Muscle of leg (tissue), 11 donors: ENCODE measurements around the gene FHIT. TPM values are rescaled to one million over a fixed set of nuclear protein-coding genes. Genes with fewer than 3 reads are reported as not detected.

Experiments used
- DNase-seq: peaks from one replicate; pipeline ENCODE4 v3.0.0; 2013
- H3K27ac ChIP-seq: one replicate; pipeline ENCODE4 v1.5.1; 2013; ENCODE audit warnings: mild to moderate bottlenecking, low read length, control low read depth
- H3K27me3 ChIP-seq: one replicate; pipeline ENCODE4 v1.6.1; 2013; ENCODE audit warnings: low read length; ENCODE audit not compliant: control insufficient read depth, insufficient read depth
- H3K36me3 ChIP-seq: one replicate; pipeline ENCODE4 v1.6.1; 2013; ENCODE audit warnings: low read length; ENCODE audit not compliant: control insufficient read depth, insufficient read depth
- H3K4me1 ChIP-seq: one replicate; pipeline ENCODE4 v1.6.1; 2013; ENCODE audit warnings: low read length; ENCODE audit not compliant: control insufficient read depth, insufficient read depth
- H3K4me3 ChIP-seq: one replicate; pipeline ENCODE4 v1.5.1; 2013; ENCODE audit warnings: low read length, control low read depth
- H3K9me3 ChIP-seq: replicated peaks from 2 replicates; pipeline ENCODE4 v1.6.1; 2013; ENCODE audit warnings: low read depth, low read length; ENCODE audit not compliant: control insufficient read depth
- WGBS: methylation state at CpG from one replicate; pipeline ENCODE4 v1.1.5; 2013; ENCODE audit warnings: missing lambda C conversion rate; ENCODE audit not compliant: insufficient coverage; 5-methylcytosine and 5-hydroxymethylcytosine counted together
- polyA plus RNA-seq, 8 donors: library from polyadenylated mRNA; unstranded; fragments of 120-200 nt; gene quantifications; one replicate each; pipeline versions ENCODE4 v1.2.1 to v1.2.3, GENCODE V29; 2013; ENCODE audit warnings: inconsistent platforms in 1 of 8, low replicate concordance in 1 of 8; ENCODE audit not compliant: insufficient read length in 8 of 8, insufficient read depth in 1 of 8
- total RNA-seq: library from RNA; stranded (reverse); fragments of 120-200 nt; gene quantifications from one replicate; pipeline ENCODE4 v1.2.4, GENCODE V29; 2013

FHIT gene
- total and polyA plus RNA-seq, 9 donors, result 4.1 to 8.0 (median 5.3) TPM

DNA sequence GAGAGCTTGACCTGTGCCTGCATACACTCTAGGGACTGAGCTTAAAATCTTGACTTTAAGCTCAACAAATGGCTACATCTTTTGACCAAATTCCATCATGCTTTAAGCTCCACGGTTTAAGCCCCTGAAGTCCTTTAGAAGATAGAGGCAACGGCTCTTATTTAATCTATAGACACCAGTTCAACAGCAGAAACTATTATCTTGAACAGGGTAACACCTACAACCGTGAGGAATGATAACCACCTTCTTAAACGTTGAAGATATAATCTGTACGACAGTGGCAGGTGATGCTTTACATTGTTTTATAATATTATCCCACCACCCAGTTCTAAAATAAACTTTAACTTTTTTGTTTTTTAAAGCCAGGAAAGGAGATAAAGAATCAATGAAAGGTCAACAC, 1007.8 kb downstream of the FHIT start:
- H3K27ac ChIP-seq, result no peak overlapping the region
- DNase-seq, result no peak
- H3K4me1 ChIP-seq, result no peaks in the 10 kb centered on the region
- 100% methylated on average over 1 of the region's 5 CpGs for WGBS
- no peaks in the 10 kb centered on the region for H3K9me3 ChIP-seq
- H3K36me3 ChIP-seq, result no peaks in the 10 kb centered on the region
- no peak overlapping the region for H3K4me3 ChIP-seq
- no peaks in the 10 kb centered on the region for H3K27me3 ChIP-seq

GRCh38 chr3:60240492-60240891, 1010.8 kb downstream of the FHIT start:
- H3K4me1 ChIP-seq, result no peaks in the 10 kb centered on the region
- no CpG with 5 or more reads among the region's 3 CpGs for WGBS
- no peak overlapping the region for H3K27ac ChIP-seq
- no peak for DNase-seq
- H3K4me3 ChIP-seq, result no peak overlapping the region
- H3K36me3 ChIP-seq, result no peaks in the 10 kb centered on the region
- H3K9me3 ChIP-seq, result no peaks in the 10 kb centered on the region
- H3K27me3 ChIP-seq, result no peaks in the 10 kb centered on the region

GRCh38 chr3:60238550-60238949, 1012.7 kb downstream of the FHIT start:
- no peaks in the 10 kb centered on the region for H3K27me3 ChIP-seq
- no CpG with 5 or more reads among the region's 2 CpGs for WGBS
- H3K36me3 ChIP-seq, result no peaks in the 10 kb centered on the region
- no peak overlapping the region for H3K27ac ChIP-seq
- H3K9me3 ChIP-seq, result no peaks in the 10 kb centered on the region
- no peak for DNase-seq
- no peaks in the 10 kb centered on the region for H3K4me1 ChIP-seq
- H3K4me3 ChIP-seq, result no peak overlapping the region

DNA sequence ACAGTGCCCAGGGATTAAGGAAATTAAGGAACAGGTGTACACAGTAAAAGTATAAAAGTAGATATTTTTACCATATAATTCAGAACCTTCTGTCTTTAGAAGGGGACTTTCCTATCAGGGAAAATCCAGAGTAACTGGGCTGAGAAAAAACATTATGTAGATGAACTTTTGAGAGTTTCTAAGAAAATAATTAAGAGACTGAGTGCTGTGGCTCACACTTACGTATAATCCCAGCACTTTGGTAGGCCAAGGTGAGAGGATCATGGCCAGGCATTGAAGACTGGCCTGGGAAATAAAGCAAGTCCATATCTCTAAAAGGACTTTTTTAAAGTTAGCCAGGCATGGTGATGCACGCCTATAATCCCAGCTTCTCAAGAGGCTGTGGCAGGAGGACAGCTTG, 1021.8 kb downstream of the FHIT start:
- Histone ChIP-seq H3K27ac (no peak overlapping the region), H3K27me3 (no peaks in the 10 kb centered on the region), H3K4me1 (no peaks in the 10 kb centered on the region), H3K9me3 (no peaks in the 10 kb centered on the region), H3K36me3 (no peaks in the 10 kb centered on the region), H3K4me3 (no peak overlapping the region)
- no peak for DNase-seq
- 96% methylated on average over 2 of the region's 2 CpGs for WGBS

- Histone ChIP-seq H3K27ac (no peak overlapping the region), H3K36me3 (no peaks in the 10 kb centered on the region), H3K27me3 (no peaks in the 10 kb centered on the region), H3K4me1 (no peaks in the 10 kb centered on the region), H3K4me3 (no peak overlapping the region), H3K9me3 (no peaks in the 10 kb centered on the region)
- WGBS, result 90% methylated on average over 2 of the region's 4 CpGs
- no peak for DNase-seq
Observed at GRCh38 chr3:60228823-60229222, 1022.4 kb downstream of the FHIT start.

GRCh38 chr3:60226912-60227311, 1024.3 kb downstream of the FHIT start:
- 50% methylated on average over 1 of the region's 2 CpGs for WGBS
- Histone ChIP-seq H3K27me3 (no peaks in the 10 kb centered on the region), H3K36me3 (no peaks in the 10 kb centered on the region), H3K9me3 (no peaks in the 10 kb centered on the region), H3K4me3 (no peak overlapping the region), H3K4me1 (no peaks in the 10 kb centered on the region), H3K27ac (no peak overlapping the region)
- no peak for DNase-seq

DNA sequence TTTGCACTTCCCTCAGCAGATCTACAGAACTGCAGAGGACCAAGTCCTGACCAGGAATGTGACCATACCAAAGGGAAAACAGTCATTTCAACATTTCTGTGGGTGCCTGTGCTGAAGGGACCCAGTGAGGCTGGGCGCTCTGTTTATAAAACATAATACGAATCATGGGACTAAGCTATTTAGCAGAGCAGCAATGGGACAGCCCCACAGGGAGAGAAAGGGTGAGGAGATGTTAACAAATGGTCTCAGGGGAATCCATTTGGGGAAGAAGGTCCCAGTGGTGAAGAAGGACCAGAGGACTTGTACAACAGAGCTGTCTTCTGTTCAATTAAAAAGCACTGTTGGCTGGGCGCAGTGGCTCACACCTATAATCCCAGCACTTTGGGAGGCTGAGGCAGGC, 1025.4 kb downstream of the FHIT start:
- WGBS, result 94% methylated on average over 2 of the region's 3 CpGs
- Histone ChIP-seq H3K4me3 (no peak overlapping the region), H3K4me1 (no peaks in the 10 kb centered on the region), H3K27ac (no peak overlapping the region), H3K9me3 (no peaks in the 10 kb centered on the region), H3K27me3 (no peaks in the 10 kb centered on the region), H3K36me3 (no peaks in the 10 kb centered on the region)
- DNase-seq, result no peak

- H3K27me3 ChIP-seq, result no peaks in the 10 kb centered on the region
- H3K36me3 ChIP-seq, result no peaks in the 10 kb centered on the region
- no peaks in the 10 kb centered on the region for H3K9me3 ChIP-seq
- no peak for DNase-seq
- no peak overlapping the region for H3K27ac ChIP-seq
- H3K4me1 ChIP-seq, result no peaks in the 10 kb centered on the region
- H3K4me3 ChIP-seq, result no peak overlapping the region
- no CpG with 5 or more reads among the region's 4 CpGs for WGBS
Observed at GRCh38 chr3:60220768-60221167, 1030.5 kb downstream of the FHIT start.

DNA sequence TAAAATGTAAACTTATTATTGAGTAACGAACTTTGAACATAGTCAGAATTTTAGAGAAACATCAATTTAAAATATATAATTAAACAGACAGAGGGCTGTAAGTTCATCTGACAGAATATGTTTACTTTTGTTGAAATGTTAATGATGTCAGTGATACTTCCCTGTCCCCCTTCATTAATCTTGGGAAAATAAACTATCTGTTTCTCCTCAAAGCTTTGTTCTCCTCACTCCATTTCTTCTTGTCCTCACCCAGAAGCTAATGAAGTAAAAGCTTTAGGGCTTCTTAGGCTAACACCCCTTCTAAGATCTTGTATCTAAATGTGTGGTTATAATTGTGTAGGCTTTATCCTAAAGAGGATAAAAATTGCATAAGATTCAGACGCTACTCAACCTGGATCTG, 1031.8 kb downstream of the FHIT start:
- H3K27me3 ChIP-seq, result no peaks in the 10 kb centered on the region
- H3K9me3 ChIP-seq, result no peaks in the 10 kb centered on the region
- H3K4me3 ChIP-seq, result no peak overlapping the region
- no peak for DNase-seq
- no peaks in the 10 kb centered on the region for H3K4me1 ChIP-seq
- H3K36me3 ChIP-seq, result no peaks in the 10 kb centered on the region
- WGBS, result no CpG with 5 or more reads among the region's 2 CpGs
- no peak overlapping the region for H3K27ac ChIP-seq

GRCh38 chr3:60217156-60217911, 1033.9 kb downstream of the FHIT start:
- Histone ChIP-seq H3K27ac (no peak overlapping the region), H3K36me3 (no peaks in the 10 kb centered on the region), H3K4me1 (no peaks in the 10 kb centered on the region), H3K27me3 (no peaks in the 10 kb centered on the region), H3K9me3 (no peaks in the 10 kb centered on the region), H3K4me3 (no peak overlapping the region)
- peak; percentile 35 for DNase-seq
- WGBS, result 89% methylated on average over 2 of the region's 3 CpGs
